GM18873 (cell line): ENCODE data around the gene C7orf57.

Source experiments
- ATAC-seq: cut with Tn5 transposase; IDR thresholded peaks from one replicate; pipeline ENCODE4 v1.9.1; 2021; ENCODE audit warnings: mild to moderate bottlenecking, moderate library complexity, moderate number of reproducible peaks; ENCODE audit not compliant: unreplicated experiment, low FRiP score

The C7orf57 gene

GRCh38 chr7:48083114-48083830 is 47.9 kb downstream of the C7orf57 start:
- ATAC-seq = no peak

GRCh38 chr7:48084727-48085432 is 49.5 kb downstream of the C7orf57 start:
- peak; percentile 75 for ATAC-seq

GRCh38 chr7:48085433-48085791 is 50.1 kb downstream of the C7orf57 start:
- ATAC-seq = no peak

- no peak for ATAC-seq
These were observed 50.6 kb downstream of the C7orf57 start for GRCh38 chr7:48085942-48086341.

DNA sequence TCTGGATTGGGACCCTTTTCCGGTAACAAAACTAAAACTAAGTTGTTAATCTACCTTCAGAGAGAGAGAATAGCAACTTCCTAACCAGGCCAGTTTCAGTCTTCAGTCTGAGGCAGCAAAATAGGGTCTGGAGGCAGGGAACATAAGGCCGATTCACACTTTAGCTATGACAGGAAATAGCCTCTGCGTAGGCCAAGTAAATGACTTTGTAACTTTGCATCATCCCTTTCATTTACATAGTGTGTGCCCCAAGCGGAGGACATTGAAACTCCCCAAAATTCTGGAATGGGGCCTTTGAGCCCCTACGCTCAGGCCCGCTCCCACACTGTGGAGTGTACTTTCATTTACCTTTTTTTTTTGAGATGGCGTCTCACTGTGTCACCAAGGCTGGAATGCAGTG is 52.0 kb downstream of the C7orf57 start:
- ATAC-seq = peak; percentile 29

- peak; percentile 45 for ATAC-seq
These were observed 53.3 kb downstream of the C7orf57 start for GRCh38 chr7:48088559-48089045.

DNA sequence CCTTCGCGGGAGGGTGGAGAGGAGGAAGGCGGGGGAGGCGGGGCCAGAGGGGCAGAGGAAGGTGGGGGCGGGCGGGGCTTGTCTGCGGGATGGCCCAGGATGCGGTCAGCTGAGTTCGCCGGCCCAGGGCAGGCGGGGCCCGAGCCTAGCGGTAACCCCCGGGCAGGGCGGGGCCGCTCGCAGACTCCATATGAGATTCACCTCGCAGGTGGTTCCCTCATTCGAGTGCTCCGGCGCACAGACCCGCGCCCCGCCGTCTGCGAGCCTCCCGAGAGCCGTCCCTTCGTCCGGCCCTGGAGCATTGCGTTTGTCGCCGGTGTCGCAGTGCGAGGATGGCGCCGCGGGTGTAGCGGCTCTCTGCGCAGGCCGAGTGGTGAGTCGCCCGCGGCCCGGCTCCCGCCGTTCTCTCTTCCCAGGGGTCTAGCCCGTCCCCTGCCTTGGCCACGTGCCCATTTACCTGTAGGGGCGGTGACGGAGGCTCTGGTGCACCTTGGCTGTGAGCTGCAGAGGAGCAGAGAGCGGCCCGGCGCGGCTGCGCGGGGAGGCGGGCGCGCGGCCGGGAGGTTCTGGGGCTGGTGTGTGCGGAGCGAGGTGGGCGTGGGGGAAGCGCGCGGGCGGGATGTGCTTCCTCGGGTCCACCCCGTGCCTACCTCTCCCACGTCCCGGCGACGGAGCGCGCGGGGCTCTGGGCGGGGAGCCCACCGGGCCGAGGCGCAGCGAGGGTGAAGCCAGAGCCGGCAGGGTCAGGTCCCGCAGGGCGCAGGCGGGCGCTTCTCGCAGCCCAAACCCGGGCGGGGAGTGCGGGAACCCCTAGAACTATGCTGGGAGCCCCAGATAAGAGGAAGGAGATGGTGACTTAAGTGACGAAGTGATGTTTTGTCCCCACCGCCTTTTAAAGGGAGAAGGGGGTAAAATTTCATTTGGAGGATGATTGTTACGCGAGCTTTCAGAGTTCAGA is 54.0 kb downstream of the C7orf57 start, which contains the start of gene UPP1:
TSS of gene UPP1 (plus strand) at position 220 of the 958 bp plus-strand sequence. CDS start 5,519 bp downstream, outside the sequence.
- peak; percentile 39 for ATAC-seq

- ATAC-seq = no peak
These were observed 54.9 kb downstream of the C7orf57 start for GRCh38 chr7:48090095-48090805.

- ATAC-seq = no peak
These were observed 56.4 kb downstream of the C7orf57 start for GRCh38 chr7:48091506-48092433.

- ATAC-seq = no peak
These were observed 59.5 kb downstream of the C7orf57 start for GRCh38 chr7:48094861-48095293.

- no peak for ATAC-seq
These were observed 60.9 kb downstream of the C7orf57 start for GRCh38 chr7:48096273-48096672.

- no peak for ATAC-seq
These were observed 62.3 kb downstream of the C7orf57 start for GRCh38 chr7:48097521-48098231.

- ATAC-seq = no peak
These were observed 63.5 kb downstream of the C7orf57 start for GRCh38 chr7:48098846-48099245.

- no peak for ATAC-seq
These were observed 64.4 kb downstream of the C7orf57 start for GRCh38 chr7:48099781-48100180.

GRCh38 chr7:48101352-48101751 is 66.0 kb downstream of the C7orf57 start:
- ATAC-seq = no peak

DNA sequence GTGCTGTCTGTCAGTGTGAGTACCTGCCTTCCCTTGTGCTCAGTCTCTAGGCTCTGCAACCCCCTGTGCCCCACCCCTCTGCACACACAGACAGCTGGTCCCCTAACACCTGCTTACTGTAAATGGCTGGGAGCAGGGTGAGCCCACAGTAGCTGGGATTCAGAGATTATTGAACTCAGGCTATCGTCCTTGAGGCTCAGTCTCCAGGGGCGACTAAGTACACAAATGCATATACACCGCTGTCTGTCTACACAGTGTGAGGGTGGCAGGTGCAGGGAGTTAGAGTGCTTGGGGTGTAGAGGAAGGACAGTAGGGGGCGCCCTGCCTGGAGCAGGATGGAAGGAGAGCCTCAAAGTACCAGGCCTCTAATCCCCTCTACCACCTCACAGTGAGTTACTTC is 66.6 kb downstream of the C7orf57 start:
- no peak for ATAC-seq

- no peak for ATAC-seq
These were observed 67.2 kb downstream of the C7orf57 start for GRCh38 chr7:48102530-48102929.

- ATAC-seq = no peak
These were observed 69.7 kb downstream of the C7orf57 start for GRCh38 chr7:48105045-48105444.
